C1 segment of cervical spinal cord (tissue), 14 donors: ENCODE results near the gene RNASE4.

Experiments
- DNase-seq, 14 donors: peaks; one replicate each; lab custom pipeline; 2025; lab: John Stamatoyannopoulos, UW

Gene RNASE4

DNA sequence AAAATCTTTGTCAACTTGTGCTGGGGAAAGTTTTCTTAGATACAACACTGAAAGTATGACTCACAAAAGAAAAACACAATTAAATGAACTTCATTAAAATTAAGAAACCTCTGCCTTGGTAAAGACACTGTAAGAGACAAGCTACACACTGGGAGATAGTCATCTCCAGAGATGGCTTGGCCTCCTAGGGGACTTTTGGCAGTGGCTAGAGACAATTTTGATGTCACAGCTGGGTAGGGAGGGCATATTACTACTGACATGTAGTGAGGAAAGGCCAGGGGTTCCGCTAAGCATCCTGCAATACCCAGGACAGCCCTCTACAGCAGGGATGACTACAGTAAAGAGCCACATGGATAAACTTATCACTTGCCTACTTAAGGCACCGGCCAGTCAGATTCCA, 8.7 kb upstream of the RNASE4 start:
- DNase-seq = no peak

- DNase-seq = no peak
These were observed 8.3 kb upstream of the RNASE4 start for GRCh38 chr14:20676072-20676471.

DNA sequence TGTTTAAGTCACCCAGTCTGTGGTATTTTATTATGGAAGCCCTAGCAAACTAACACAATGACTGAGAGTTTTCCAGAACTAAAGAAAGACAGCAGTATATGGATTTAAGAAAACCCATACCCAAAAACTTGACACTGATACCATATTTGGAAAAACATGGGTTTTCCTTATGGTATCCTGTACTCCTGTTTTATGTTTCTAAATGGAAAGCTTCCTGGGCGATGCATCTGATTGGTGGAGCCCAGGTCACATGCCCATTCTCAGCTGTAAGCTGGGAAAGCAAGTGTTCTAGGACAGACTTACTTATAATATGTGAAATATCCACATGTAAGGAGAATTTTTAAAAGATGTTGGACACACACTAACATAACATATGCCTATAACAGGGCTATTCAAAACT, 4.5 kb upstream of the RNASE4 start:
- DNase-seq = peak in 4 of 14 donors; percentile 0 to 48 (median 10)

- peak in 1 of 14 donors; percentile 32 for DNase-seq
These were observed 4.0 kb upstream of the RNASE4 start for GRCh38 chr14:20680363-20680762.

DNA sequence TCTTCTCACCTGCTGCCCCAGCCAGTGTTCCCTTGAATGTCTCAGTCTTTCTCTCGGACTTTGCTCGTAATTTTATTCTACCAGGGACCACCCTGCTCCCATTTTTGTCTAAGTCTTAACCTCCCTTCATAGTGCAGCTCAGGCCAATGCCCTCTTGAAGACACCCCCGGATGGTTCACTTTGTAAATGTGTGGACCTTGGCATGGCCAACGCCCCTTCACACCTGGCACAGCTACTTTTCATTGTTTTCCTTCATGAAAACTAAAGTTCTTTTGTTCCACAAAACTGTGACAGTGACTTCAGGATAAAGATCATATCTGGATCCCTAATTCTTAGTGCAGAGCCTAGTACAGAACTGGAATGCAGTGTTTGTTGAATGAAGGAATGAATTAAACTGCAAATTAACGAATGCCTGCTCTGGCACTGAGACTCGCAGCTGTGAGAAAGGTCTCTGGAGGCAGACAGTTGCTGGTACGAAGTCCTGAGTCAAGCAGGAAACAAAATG, 3.5 kb upstream of the RNASE4 start:
- DNase-seq = peak in 1 of 14 donors; percentile 42

- peak in 13 of 14 donors; percentile 41 to 85 (median 78) for DNase-seq
These were observed 2.8 kb upstream of the RNASE4 start for GRCh38 chr14:20681348-20682126.

DNA sequence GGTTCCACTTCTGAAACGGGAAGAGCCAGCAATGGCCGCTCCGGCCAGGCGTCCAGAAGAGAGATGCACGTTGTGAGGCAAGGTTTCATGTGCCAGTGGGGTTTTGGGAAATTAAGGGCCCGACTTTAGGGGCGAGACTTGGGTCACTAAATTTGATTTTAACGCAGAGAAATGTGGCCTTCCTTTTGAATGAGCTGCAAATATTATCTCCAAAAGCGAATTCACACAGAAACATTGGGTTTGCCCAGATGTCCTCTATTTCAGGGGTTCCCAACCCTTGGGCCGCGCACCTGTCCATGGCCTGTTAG, 2.3 kb upstream of the RNASE4 start:
- peak in 1 of 14 donors; percentile 82 for DNase-seq

DNA sequence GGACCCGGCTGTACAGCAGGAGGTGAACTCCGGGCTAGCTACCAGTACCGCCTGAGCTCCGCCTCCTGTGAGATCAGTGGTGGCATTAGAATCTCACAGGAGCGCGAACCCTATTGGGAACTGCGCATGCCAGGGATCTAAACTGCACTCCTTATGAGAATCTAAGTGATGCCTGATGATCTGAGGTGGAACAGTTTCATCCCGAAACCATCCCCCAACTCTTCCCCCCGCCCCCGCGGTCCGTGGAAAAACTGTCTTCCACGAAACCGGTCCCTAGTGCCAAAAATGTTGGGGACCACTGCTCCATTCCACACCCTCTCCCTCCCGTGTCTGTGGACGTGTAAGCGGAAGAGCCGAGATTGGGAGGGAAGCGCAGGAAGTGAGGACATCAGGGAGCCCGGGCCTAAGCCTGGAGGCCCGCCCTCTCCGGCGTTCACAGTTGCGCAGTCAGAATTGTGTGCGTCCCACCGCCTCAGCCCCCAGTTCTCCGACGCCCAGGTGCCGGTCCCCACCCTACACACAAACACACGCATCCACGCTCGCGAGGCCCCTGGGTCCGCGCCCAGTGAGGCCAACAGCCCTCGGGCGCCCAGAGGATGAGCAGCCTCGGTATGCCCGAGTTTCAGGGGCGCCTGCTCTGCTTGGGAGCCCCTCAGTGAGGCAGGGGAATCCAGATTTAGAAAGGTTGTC, 1.8 kb upstream of the RNASE4 start:
- DNase-seq = peak; percentile 69 to 99 (median 93)

DNA sequence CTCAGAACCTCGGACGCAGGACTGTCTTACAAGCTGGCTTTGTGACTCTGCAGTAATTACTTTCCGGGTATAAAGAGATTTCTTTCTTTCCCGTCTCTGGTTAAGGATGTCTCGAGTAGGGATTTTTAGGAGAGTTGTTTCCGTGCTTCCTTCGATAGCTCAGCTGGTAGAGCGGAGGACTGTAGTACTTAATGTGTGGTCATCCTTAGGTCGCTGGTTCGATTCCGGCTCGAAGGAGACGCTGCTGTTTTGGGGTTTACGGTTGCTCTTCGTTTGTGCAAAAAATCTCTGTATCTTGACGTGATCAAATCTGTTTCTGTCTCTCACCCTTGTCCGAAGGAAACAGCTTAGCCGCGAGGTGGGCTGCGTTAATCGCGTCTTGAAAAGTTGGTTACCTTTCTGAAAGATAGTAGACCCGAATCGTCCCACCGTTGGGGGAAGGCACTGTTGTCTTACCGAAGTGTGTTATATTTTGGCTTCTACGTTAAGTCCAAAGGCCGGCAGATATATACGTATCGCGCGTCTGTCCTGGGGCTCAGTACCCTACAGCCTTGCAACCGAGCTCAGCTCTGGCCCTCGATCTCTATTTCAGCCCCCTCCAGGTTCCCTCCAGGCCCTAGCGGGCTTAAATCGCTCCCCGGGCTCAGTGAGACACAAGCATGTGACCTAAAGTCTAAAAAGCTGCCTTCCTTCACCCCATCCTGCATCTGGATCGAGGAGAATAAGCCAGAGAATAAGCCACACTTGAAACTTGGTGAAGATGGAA, 1.1 kb upstream of the RNASE4 start:
- DNase-seq = peak in 12 of 14 donors; percentile 19 to 89 (median 82)

GRCh38 chr14:20684662-20685456, 499 bp downstream of the RNASE4 start:
- DNase-seq = peak in 6 of 14 donors; percentile 35 to 66 (median 60)

GRCh38 chr14:20686386-20687143, 2.2 kb downstream of the RNASE4 start:
- DNase-seq = no peak

GRCh38 chr14:20687362-20688166, 3.2 kb downstream of the RNASE4 start:
- no peak for DNase-seq

- no peak for DNase-seq
These were observed 3.9 kb downstream of the RNASE4 start, which contains the start of gene ANG for GRCh38 chr14:20688167-20688839. ANG (plus strand) TSS chr14:20688764; CDS start chr14:20693565, 4,801 bp downstream.

DNA sequence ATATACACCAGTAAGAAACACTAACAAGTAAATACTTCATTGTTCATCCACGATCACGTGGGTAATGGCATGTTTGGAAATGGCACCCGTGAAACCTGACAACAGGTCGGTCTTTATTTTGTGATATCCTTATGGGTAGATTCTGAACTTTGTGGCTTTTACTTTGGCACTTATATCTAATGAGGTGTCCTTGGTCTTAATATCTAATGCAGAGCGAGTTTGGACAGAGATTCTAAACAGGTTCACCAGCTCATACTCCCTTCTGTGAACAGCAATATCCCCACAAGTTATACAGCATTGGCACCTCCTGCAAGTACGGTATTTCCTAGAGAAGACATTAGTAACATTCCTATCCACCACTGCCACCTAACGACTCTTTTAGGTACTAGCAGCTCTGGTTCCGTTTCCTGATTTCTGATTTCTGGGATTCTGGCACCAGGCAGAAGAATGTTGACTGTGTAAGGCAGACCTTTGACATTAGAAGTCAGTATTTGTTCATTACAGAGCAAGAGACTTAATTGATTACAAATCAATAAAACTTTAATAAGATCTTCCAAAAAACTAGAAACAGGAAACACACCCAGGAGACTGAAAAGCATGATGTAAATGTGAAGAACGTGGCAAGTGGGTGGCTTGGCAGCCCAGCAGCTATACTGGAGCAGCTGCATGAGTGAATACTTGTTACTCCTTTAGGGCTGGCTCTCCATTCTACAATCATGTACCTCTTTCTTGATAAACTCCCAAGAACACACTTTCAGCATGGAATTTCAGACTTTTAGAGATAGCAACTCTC, 6.7 kb downstream of the RNASE4 start:
- peak in 11 of 14 donors; percentile 1 to 66 (median 15) for DNase-seq

DNA sequence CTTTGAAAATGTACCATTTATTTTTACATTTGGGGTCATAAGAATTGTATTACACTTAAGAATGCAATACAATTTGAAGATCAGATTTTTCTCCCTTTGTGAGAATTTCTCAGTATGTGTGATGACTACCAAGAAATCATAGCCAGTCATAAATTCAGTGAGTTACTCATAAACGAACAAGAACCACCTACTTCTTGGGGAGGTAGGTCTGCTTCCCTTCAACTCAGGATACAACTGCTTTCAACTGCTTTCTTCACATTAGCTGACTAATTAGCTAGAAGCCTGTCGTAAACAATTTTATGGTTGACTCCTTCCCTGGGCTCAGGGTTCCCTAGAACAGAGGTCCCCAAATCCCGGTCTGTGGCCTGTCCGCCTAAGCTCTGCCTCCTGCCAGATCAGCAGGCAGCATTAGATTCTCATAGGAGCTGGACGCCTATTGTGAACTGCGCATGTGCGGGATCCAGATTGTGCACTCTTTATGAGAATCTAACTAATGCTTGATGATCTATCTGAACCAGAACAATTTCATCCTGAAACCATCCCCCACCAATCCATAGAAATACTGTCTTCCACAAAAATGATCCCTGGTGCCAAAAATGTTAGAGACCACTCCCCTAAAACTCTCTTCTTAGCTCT, 7.9 kb downstream of the RNASE4 start:
- DNase-seq = no peak

- DNase-seq = no peak
These were observed 12.4 kb downstream of the RNASE4 start for GRCh38 chr14:20696764-20697163.

DNA sequence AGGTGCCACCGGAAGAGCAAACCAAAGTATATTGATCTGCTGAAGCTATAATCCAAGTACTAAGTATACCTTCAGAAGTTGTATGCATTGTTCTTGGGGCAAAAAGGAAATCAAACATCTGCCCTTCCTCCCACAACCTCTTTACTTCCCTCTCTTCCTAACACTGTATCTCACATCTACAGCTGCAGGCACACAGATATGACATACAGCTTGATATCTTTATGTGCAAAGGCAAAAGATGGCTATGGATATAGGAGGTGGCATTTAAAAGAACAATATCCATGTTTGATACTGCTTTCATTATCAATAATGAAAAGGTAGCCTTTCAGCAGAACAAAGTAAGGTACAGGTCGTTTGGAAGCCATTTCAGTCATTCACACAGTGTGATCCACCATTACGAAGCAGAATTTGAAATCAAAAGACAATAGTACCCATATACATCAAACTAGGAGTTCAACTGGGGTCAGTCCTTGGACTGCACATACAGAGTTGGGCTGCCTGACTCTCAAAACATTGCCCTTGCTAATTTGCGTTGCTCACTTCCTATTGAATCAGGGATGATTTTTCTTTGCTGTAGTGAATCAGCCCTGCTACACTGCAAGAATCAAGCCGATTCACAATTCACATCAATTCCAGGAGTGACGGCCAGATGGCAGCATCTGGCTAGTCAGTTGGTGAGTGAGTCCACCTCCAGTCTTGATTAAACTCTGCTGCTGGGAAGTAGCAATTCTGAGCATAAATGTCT, 13.1 kb downstream of the RNASE4 start:
- peak in 10 of 14 donors; percentile 6 to 68 (median 40) for DNase-seq
